ENCODE measurements around the gene PIK3C3. TPM values are rescaled to one million over a fixed set of nuclear protein-coding genes. Genes with fewer than 3 reads are reported as not detected.

Gene PIK3C3
- total RNA-seq, 2 donors from 2014 or later, result 56.3 to 74.4 TPM

DNA sequence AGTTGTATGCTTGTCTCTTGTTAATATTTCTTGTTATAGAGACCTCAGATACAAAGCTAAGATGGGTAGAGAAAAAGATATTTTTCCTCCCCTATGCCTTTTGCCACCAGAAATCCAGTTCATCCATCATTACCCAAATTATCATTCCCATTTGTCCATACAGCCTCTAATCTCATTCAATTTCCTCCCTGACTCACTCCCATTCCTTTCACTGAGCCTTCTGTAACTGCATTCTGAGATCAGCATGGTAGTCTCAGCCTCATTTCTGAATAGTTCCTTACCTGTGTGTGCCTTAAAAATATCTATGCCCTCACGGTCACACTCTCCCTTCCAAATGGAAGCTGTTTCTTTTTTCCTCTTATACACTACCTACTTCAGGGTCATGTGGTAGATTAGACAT is 15.7 kb upstream of the PIK3C3 start:
- Mint-ChIP-seq H3K4me3 (no peak overlapping the region), H3K9me3 (no peaks in the 10 kb centered on the region), H3K27ac (no peak overlapping the region), H3K36me3 (peaks cover 4% of the 10 kb centered on the region), H3K27me3 (peaks cover 28 to 35% of the 10 kb centered on the region in 2 donors), H3K4me1 (ENCODE audit: low read depth in 2 of 2) (peaks cover 5 to 7% of the 10 kb centered on the region in 2 donors)
- no peak for DNase-seq (ENCODE audit: low spot score)
- no peak for ATAC-seq

DNA sequence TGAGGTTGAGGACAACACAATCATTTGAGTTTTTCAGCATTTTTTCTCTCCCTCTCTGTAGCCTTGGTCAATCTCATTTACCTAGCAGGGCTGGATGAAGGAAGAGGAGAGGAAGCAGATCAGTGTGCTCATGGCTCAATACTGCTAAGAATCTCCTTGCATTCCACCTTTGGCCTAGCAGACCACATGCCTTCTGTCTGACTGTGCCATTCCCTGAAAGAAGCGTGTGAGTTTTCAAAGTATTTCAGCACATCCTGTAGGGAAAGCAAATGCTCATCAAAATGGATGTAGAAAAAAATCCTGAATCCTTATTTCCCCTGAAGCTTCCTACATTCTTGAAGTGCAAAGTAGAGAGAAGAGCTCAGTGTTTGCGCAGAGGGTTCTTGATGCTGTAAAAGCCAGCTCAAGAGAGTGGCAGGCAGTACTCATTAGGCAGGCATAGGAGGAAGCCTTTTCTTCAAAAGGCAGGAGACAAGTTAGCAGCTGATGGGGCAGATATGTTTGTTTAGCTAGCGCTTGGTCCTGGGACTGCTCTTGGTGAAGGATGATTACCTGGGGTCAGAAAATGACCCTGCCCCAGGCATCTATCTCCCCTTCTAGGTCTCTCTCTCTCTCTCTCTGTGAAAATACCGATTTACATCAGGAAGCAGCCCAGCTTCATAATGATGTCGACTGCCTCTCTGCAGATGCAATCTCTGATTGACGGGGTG is 14.4 kb upstream of the PIK3C3 start:
- no peak overlapping the region for H3K27ac Mint-ChIP-seq
- H3K9me3 Mint-ChIP-seq, result no peaks in the 10 kb centered on the region
- no peak for ATAC-seq
- peaks cover 8% of the 10 kb centered on the region for H3K36me3 Mint-ChIP-seq
- peaks cover 5 to 7% of the 10 kb centered on the region in 2 donors for H3K4me1 Mint-ChIP-seq (ENCODE audit: low read depth in 2 of 2)
- peaks cover 32 to 48% of the 10 kb centered on the region in 2 donors for H3K27me3 Mint-ChIP-seq
- no peak overlapping the region for H3K4me3 Mint-ChIP-seq
- no peak for DNase-seq (ENCODE audit: low spot score)

DNA sequence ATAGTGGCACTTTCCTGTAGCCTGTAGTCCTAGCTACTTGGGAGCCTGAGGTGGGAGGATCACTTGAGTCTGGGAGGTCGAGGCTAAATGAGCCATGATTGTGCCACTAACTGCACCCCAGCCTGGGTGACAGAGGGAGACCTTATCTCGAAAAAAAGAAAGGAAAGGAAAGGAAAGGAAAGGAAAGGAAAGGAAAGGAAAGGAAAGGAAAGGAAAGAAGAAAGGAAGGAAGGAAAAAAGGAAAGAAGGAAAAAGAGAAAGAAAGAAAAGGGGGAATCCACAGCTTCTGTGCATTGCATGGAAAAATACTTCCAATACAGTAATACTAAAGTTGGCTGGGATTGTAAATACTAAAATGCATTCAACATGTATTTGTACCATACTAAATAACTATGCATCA is 12.8 kb upstream of the PIK3C3 start:
- H3K4me1 Mint-ChIP-seq (ENCODE audit: low read depth in 2 of 2), result no peaks in the 10 kb centered on the region
- ATAC-seq, result no peak

DNA sequence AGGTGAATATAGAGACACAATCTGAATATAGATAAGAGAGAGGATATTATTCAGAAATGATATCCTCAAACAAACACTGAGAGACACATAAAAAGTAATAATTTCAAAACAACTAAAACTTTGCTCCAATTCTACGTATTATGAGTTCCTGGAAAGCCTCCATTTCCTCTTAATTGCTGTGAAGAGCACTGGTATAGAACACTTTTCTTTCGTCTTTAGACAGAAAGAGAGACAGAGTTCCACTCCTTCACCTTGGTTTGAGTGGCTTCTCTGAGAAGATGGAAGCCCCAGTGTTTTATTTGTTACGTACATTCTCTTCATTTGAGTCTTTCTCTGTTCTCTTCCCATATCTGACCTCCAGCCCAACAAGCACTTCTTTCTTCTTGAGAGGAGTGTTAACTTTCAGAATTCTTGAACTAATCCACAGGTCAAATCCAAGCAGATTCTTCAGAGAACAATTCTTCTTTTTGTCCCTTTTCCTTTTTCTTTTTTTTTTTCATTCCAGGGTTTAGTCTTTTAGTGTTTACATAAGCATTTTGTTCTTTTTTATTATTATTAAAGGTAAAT is 6.4 kb upstream of the PIK3C3 start:
- DNase-seq (ENCODE audit: low spot score), result no peak
- Mint-ChIP-seq H3K36me3 (peaks cover 4% of the 10 kb centered on the region), H3K27ac (peak overlapping the region in 1 of 2 donors; percentile 48), H3K27me3 (peaks cover 33 to 37% of the 10 kb centered on the region in 2 donors), H3K4me3 (peak overlapping the region; percentile 28), H3K4me1 (ENCODE audit: low read depth in 2 of 2) (no peaks in the 10 kb centered on the region), H3K9me3 (no peaks in the 10 kb centered on the region)
- ATAC-seq, result peak in 1 of 2 donors; percentile 47

More for the DNA sequence above, 12.8 kb upstream of the PIK3C3 start:
- no peak overlapping the region for H3K27ac Mint-ChIP-seq
- H3K27me3 Mint-ChIP-seq, result peaks cover 39 to 58% of the 10 kb centered on the region in 2 donors
- no peak overlapping the region for H3K4me3 Mint-ChIP-seq
- DNase-seq (ENCODE audit: low spot score), result no peak
- H3K9me3 Mint-ChIP-seq, result no peaks in the 10 kb centered on the region
- H3K36me3 Mint-ChIP-seq, result peaks cover 8% of the 10 kb centered on the region

DNA sequence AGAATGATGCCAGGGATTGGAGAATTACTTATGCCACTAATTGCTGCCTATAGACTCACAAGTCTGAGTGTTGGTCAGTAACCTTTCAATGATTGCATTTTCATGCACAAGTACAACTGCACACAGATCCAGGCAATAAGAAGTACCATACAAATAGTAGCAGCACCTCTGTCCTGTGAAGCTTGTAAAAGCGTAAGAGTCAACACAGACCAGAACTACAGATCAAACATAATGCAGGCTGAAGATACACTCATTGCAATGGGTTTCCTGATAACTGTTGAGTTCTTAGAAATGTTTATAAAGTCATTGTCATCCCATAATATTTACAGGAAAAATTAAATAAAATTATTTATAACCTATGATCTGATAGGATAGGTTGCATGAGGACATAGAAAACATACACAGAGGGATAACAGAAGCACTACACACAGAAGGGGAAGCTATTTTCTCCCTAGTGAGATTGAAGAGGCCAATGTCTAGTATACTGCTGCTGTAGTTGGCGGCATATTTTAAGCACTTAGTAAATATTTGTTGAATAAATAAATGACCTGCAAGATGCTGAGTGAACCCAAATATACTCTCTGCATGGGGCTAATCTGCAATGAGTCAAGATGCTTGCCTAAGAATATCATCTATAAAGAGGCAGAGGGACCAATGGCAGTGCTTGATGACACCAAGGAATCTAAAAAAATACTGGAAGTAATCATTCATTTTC is 5.7 kb upstream of the PIK3C3 start:
- no peak for DNase-seq (ENCODE audit: low spot score)
- peak overlapping the region in 1 of 2 donors; percentile 48 for H3K27ac Mint-ChIP-seq
- H3K4me3 Mint-ChIP-seq, result peak overlapping the region; percentile 28
- peaks cover 30 to 34% of the 10 kb centered on the region in 2 donors for H3K27me3 Mint-ChIP-seq
- H3K4me1 Mint-ChIP-seq (ENCODE audit: low read depth in 2 of 2), result no peaks in the 10 kb centered on the region
- no peak for ATAC-seq
- peaks cover 4% of the 10 kb centered on the region for H3K36me3 Mint-ChIP-seq
- H3K9me3 Mint-ChIP-seq, result no peaks in the 10 kb centered on the region

DNA sequence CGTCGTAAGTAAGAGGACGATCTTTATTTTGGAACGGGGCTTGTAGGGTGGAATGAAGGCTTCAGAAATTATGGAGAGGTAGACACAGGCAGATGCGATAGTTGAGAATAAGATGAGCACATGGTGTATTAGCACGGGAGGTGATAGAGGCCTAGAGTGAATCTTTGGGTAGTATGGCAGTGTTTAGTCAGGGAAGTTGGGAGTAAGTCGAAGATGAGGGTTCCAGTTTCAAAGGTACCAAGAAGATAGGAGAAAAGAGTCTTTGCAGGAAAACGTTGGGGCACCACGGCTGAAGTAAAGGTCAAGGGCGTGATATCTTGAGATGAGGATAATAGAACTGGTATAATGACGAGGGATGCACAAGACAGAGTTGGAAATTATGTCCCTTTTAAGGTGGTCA is 654 bp downstream of the PIK3C3 start:
- Mint-ChIP-seq H3K36me3 (peaks cover 22% of the 10 kb centered on the region), H3K27me3 (peaks cover 0 to 5% of the 10 kb centered on the region in 2 donors), H3K27ac (peak overlapping the region; percentile 97 to 98), H3K4me1 (ENCODE audit: low read depth in 2 of 2) (peaks cover 27 to 36% of the 10 kb centered on the region in 2 donors), H3K4me3 (peak overlapping the region; percentile 100), H3K9me3 (no peaks in the 10 kb centered on the region)
- DNase-seq (ENCODE audit: low spot score) (no peak), ATAC-seq (no peak)

DNA sequence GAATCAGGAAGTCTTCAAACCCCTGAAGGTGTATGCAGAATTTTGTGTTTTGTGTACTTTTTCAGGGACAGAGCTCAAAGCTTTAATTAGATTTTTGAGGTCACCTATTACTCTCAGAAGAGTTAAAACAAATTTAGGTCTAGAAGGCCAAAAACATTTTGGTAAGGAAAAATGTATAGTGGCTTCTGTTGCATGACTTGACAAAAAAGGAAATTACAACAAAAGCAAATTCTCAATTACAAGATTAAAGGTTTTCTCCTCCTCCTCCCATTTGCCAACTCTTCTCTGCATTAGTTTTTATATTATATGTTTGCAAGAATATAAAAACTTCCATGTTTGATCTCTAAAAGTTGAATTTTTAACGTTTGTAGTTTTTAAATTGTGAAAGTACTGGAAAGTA is 4.0 kb downstream of the PIK3C3 start:
- ATAC-seq, result no peak
- no peaks in the 10 kb centered on the region for H3K9me3 Mint-ChIP-seq
- peaks cover 27 to 39% of the 10 kb centered on the region in 2 donors for H3K4me1 Mint-ChIP-seq (ENCODE audit: low read depth in 2 of 2)
- DNase-seq (ENCODE audit: low spot score), result no peak
- peaks cover 22% of the 10 kb centered on the region for H3K36me3 Mint-ChIP-seq
- H3K27ac Mint-ChIP-seq, result no peak overlapping the region
- H3K4me3 Mint-ChIP-seq, result no peak overlapping the region
- no peaks in the 10 kb centered on the region for H3K27me3 Mint-ChIP-seq

DNA sequence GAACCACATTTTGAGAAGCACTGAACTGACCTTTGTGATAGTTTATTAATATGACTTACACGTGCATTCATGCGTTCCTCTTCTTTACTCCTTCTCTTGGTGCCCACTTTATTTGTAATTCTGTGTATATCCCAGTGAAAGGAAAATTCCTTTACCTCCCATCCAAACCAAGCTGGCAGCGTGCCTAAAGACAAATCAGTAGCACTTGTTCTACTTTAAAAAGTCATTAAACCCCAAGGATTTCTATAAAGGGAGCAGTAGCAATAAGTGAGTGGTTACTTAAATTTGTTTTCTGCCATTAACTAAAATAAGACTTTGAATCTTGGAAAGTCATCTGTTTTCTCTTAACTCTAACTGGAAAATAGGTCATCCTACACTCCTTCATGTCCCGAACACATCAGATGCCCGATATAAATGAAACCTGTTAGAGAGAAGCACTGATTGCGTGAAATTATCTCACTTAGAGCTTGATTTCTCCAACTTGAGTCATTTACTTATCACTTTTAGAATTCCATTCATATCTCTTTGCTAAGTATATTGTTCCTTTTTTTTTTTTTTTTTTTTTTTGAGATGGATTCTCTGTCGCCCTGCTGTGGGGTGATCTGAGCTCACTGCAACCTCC is 10.7 kb downstream of the PIK3C3 start:
- no peaks in the 10 kb centered on the region for H3K27me3 Mint-ChIP-seq
- peaks cover 14% of the 10 kb centered on the region for H3K36me3 Mint-ChIP-seq
- no peaks in the 10 kb centered on the region for H3K9me3 Mint-ChIP-seq
- DNase-seq (ENCODE audit: low spot score), result no peak
- ATAC-seq, result no peak
- H3K27ac Mint-ChIP-seq, result no peak overlapping the region
- H3K4me3 Mint-ChIP-seq, result no peak overlapping the region
- peaks cover 15 to 20% of the 10 kb centered on the region in 2 donors for H3K4me1 Mint-ChIP-seq (ENCODE audit: low read depth in 2 of 2)

DNA sequence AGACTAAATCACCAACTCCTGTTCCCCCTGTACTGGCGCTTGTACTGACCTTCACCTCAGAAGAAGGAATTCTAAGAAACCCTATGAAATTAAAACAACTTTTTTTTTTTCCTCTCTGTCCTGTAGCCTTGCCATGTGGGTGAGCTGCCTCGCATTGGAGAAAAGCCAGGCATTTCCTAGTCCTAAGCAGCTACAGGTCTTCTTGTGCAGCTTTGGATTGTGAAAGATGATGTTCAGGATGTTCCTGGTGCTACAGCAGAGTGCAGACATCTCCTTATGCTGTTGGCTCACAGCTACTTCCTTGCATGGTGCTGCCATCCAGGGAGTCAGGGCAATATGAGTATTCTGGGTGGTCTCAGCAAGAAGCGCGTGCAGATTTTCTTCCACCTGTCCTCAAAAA is 11.9 kb downstream of the PIK3C3 start:
- Mint-ChIP-seq H3K27ac (no peak overlapping the region), H3K36me3 (peaks cover 14% of the 10 kb centered on the region), H3K27me3 (no peaks in the 10 kb centered on the region), H3K4me1 (ENCODE audit: low read depth in 2 of 2) (peaks cover 15 to 21% of the 10 kb centered on the region in 2 donors), H3K9me3 (no peaks in the 10 kb centered on the region), H3K4me3 (no peak overlapping the region)
- DNase-seq (ENCODE audit: low spot score) (no peak), ATAC-seq (no peak)

DNA sequence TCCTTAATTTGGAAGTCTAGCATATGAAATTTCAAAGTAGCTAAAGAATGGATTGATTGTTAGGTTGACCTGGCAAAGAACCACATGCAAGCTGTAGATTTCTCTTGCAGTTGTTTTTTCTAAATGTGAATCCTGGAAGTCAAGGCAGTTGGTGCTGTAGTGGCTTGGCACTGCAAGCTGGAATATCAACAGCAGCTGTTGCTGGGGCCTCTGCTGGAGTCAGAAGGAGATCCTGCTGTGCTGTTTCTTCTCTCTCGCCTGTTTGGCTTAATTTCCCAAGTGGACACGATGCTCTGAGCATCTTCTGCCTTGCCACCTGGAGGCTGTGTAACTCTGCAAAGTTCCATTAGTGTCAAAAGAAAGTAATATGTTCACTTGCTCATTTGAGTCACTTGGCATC is 12.6 kb downstream of the PIK3C3 start:
- Mint-ChIP-seq H3K36me3 (peaks cover 14% of the 10 kb centered on the region), H3K27ac (no peak overlapping the region), H3K4me3 (no peak overlapping the region), H3K4me1 (ENCODE audit: low read depth in 2 of 2) (peaks cover 22 to 28% of the 10 kb centered on the region in 2 donors), H3K9me3 (no peaks in the 10 kb centered on the region), H3K27me3 (no peaks in the 10 kb centered on the region)
- DNase-seq (ENCODE audit: low spot score), result no peak
- ATAC-seq, result no peak

DNA sequence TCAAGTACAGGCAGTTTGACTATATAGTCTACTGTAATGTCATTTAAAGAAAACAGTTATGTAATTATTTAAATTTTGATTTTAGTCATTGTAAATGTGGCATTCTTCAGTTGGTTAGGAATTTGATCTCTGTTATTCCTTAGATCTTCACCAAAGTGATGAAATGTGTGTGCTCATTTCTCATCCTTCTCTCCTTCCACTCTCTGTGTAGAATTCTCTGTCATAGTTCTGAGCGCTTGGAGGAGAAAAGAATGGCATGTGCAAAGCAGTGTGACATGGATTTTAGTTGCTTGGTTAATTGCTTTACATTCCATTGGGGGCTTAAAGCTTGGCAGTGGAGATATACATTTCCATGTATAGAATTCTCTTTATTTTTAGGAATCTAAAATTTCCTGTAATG is 14.8 kb downstream of the PIK3C3 start:
- peaks cover 14% of the 10 kb centered on the region for H3K36me3 Mint-ChIP-seq
- no peak overlapping the region for H3K4me3 Mint-ChIP-seq
- no peak for DNase-seq (ENCODE audit: low spot score)
- no peaks in the 10 kb centered on the region for H3K9me3 Mint-ChIP-seq
- peaks cover 32 to 37% of the 10 kb centered on the region in 2 donors for H3K4me1 Mint-ChIP-seq (ENCODE audit: low read depth in 2 of 2)
- no peak overlapping the region for H3K27ac Mint-ChIP-seq
- no peaks in the 10 kb centered on the region for H3K27me3 Mint-ChIP-seq
- no peak for ATAC-seq

DNA sequence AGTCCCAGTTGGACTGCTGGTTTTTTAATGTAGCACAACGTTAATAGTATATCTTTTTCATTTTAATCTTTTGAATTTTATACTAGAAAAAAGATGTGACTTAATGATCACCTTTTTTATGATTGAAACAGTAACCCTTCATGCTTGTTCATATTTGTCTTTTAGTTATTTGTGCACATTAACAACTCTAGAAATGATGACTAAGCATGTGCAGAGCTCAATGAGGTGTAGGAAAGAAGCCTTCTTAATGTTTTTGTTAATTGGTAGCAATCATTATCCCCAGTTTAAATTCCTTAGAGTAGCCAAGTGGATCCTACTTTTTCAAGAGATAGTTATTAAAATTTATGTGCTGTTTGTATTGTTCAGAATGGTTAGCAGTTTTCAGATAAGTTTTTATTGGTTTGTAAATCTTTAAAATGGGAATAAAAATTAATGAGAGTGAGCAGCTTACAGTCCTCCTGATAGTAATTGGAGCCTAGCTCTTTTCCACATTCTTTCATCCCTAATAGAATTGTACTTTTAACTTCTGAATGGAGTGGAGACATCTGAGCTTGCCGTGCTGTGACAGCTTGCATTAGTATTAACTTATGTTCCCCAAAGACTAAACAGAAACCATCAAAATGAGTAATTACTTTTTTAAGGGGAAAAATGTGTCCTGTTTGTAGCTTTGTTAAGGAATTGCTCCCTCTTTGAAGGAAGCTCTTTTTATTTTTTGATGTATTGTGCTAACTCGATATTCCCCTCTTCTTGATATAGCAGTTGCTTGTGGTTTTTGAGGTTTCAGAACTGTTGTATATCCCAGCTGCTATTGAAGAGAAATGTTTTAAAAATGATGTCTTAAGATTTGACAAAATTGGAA is 17.3 kb downstream of the PIK3C3 start:
- Mint-ChIP-seq H3K9me3 (no peaks in the 10 kb centered on the region), H3K4me1 (ENCODE audit: low read depth in 2 of 2) (peaks cover 32 to 41% of the 10 kb centered on the region in 2 donors), H3K4me3 (peak overlapping the region; percentile 36), H3K27me3 (no peaks in the 10 kb centered on the region), H3K36me3 (peaks cover 11% of the 10 kb centered on the region), H3K27ac (no peak overlapping the region)
- ATAC-seq, result no peak
- DNase-seq (ENCODE audit: low spot score), result no peak

DNA sequence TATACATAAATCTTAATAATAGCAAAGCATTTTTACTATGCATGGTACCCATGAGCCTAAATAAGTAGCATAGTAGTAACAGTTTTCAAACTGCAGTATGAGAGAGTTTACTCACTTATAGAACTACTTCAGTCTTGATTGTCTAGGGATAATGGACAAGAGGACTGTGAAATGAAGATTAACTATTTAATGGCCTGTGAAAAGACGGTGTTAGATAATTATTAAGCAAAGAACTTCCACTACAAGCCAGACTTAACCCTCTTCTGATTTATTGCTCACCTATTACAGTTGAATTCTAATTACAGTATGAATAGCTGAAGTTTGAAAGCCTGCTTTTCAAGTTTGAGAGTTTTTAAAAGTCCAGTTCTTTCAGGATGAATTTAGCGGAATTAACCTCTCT is 18.9 kb downstream of the PIK3C3 start:
- ATAC-seq, result no peak
- H3K27me3 Mint-ChIP-seq, result no peaks in the 10 kb centered on the region
- peaks cover 9% of the 10 kb centered on the region for H3K36me3 Mint-ChIP-seq
- H3K9me3 Mint-ChIP-seq, result no peaks in the 10 kb centered on the region
- peaks cover 25 to 39% of the 10 kb centered on the region in 2 donors for H3K4me1 Mint-ChIP-seq (ENCODE audit: low read depth in 2 of 2)
- no peak overlapping the region for H3K4me3 Mint-ChIP-seq
- no peak overlapping the region for H3K27ac Mint-ChIP-seq
- no peak for DNase-seq (ENCODE audit: low spot score)
